Liver (tissue), 3 donors: ENCODE results near the gene LRMDA.

ENCODE experiments used
- CTCF ChIP-seq: fragments of 150-350 bp; IDR thresholded peaks from 2 replicates; pipeline ENCODE4 v1.5.1; 2017; ENCODE audit warnings: improper control_type of control experiment, low read depth, low read length; ENCODE audit not compliant: missing input control
- EGR1 ChIP-seq, 2 donors: IDR thresholded peaks; 2 replicates each; pipeline ENCODE4 v1.6.1; 2016 to 2018; ENCODE audit warnings: antibody characterized with exemption in 2 of 2, low read depth in 2 of 2
- FOXA1 ChIP-seq: IDR thresholded peaks from 2 replicates; pipeline ENCODE4 v1.6.1; 2016; ENCODE audit warnings: antibody characterized with exemption
- GABPA ChIP-seq, 2 donors: IDR thresholded peaks in 1 of 2; conservative IDR thresholded peaks in 1 of 2; 2 replicates each; pipeline ENCODE4 v1.6.1; 2016; ENCODE audit warnings: antibody characterized with exemption in 2 of 2, mild to moderate bottlenecking in 1 of 2, moderate library complexity in 1 of 2
- REST ChIP-seq: IDR thresholded peaks from 2 replicates; pipeline ENCODE4 v1.6.1; 2016; ENCODE audit warnings: antibody characterized with exemption, mild to moderate bottlenecking
- SP1 ChIP-seq: IDR thresholded peaks from 2 replicates; pipeline ENCODE4 v1.6.1; 2018; ENCODE audit warnings: antibody characterized with exemption, mild to moderate bottlenecking
- TAF1 ChIP-seq: conservative IDR thresholded peaks from 2 replicates; pipeline ENCODE4 v1.6.1; 2016; ENCODE audit warnings: antibody characterized with exemption, mild to moderate bottlenecking
- donor health status: healthy.
- donor health status: healthy.

GRCh38 chr10:76155961-76156360 is 724.5 kb downstream of the LRMDA start:
- TF ChIP-seq REST (no peak), EGR1 (IDR thresholded peaks at IDR 0.05; ENCODE audit: low read depth in 2 of 2) (no peak), CTCF (no peak), GABPA (IDR thresholded peaks at IDR 0.05 in 1 of 2, conservative IDR thresholded peaks at IDR 0.05 in 1 of 2) (no peak), SP1 (no peak), TAF1 (no peak), FOXA1 (no peak)
